IPS-NIHi7 (cell line): Measurements from ENCODE around the gene SOHLH1.
A peak's percentile ranks its signal among the peaks of the same experiment; 100 is the strongest.
"Not testable (repeated sequence)": the region's sequence is repeated elsewhere in the genome, so short reads cannot be mapped to it uniquely, and the experiment has no call there.

Experiments
- DNase-seq: peaks from one replicate; pipeline ENCODE4 v3.0.0; 2012; ENCODE audit warnings: mixed read lengths; ENCODE audit errors: extremely low spot score

SOHLH1 gene

DNA sequence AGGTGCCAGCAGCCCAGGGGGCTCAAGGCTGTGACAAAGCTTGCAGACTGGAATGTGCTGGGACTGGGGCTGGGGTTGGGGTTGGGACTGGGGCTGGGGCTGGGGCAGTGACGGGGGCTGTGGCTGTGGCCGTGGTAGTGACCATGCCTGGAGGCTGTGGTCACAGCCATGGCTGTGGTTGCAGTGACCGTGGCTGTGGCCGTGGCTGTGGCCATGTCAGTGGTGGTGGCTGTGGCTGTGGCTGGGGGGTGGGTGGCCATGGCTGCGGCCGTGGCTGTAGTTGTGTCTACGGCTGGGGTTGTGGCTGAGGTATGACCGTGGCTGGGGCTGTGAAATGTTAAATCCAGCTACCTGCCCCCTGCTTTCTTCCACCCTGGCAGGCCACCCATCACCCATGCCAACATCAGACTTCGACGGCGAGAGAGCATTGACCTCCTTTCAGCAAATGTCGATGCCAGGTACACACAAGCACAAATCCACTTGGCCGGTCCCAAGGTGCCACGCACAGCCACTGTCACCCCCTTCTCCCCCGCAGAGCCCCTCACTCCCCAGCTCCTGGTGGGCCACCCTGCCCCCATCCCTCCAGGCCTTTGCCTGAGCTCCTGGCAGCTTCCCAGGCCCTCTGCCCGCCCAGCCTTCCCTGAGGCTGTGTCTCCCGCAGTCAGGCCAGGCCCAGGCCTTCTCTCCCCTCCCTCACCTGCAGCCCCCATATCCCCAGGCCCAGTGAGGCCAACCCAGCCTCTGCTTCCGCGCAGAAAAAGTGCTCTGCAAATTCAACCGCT lies 20.9 kb downstream of the SOHLH1 start:
- no peak for DNase-seq

DNA sequence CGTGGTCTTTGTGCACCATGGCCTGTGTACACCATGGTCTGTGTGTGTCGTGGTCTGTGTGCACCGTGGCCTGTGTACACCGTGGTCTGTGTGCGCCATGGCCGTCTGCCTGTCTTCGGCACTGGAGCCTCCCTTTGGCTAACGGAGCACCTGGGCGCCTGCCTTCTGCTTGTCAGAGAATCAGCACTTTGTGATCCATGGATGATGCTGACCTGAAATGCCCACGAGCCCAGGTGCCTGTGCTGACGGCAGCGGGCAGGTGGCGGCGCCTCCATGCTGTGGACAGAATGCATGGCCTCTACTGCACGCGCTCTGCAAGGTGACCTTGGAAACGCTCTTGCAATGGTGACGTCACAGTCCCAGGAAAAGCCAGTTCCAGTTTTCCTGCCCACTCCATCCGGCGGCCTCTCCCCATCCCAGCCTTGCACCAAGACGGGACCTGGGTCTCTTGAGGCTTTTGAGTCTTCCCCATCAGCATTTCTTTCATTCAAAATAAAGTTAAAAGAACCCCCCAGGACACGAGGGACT lies 21.6 kb downstream of the SOHLH1 start:
- no peak for DNase-seq

- no peak for DNase-seq
Observed at GRCh38 chr9:135676891-135677290, 22.4 kb downstream of the SOHLH1 start.

DNA sequence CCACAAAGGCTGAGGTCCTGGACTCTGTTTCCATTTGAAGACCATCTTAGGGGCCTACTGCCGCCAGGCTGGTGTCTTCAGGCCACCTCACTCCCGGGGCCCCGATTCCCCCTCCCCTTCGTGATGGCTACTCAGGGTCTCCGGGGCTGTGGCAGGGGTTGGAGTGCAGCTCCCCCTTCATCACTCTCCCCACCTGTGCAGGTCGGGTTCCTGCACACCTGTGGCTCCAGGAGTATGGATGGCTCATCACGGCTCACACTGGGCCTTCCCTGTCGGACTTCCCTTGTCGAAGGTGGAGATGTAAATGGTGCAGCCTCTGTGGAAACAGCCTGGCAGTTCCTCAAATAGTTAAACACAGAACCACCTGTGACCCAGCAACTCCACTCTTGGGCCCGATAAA lies 24.3 kb downstream of the SOHLH1 start:
- no peak for DNase-seq

DNA sequence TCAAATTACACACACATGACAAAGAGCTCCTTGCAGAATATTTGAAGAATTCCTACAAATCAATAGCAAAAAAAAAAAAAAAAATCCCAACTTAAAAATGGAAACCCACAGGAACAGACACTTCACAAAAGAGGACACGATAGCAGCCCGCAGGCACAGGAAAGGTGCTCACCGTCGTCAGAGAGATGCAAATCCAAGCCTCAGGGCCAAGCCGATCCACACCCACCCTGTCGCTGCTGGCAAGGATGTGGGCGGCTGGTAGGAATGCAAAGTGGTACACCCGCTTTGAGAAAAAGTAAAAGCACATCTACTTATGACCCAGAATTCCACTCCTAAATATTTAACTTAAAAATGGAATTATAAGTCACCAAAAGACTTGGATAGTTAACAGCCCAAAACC lies 25.3 kb downstream of the SOHLH1 start:
- DNase-seq: no peak

GRCh38 chr9:135672786-135673185 lies 26.5 kb downstream of the SOHLH1 start:
- not testable (repeated sequence) for DNase-seq

GRCh38 chr9:135671591-135672041 lies 27.7 kb downstream of the SOHLH1 start:
- DNase-seq: peak; percentile 90

DNA sequence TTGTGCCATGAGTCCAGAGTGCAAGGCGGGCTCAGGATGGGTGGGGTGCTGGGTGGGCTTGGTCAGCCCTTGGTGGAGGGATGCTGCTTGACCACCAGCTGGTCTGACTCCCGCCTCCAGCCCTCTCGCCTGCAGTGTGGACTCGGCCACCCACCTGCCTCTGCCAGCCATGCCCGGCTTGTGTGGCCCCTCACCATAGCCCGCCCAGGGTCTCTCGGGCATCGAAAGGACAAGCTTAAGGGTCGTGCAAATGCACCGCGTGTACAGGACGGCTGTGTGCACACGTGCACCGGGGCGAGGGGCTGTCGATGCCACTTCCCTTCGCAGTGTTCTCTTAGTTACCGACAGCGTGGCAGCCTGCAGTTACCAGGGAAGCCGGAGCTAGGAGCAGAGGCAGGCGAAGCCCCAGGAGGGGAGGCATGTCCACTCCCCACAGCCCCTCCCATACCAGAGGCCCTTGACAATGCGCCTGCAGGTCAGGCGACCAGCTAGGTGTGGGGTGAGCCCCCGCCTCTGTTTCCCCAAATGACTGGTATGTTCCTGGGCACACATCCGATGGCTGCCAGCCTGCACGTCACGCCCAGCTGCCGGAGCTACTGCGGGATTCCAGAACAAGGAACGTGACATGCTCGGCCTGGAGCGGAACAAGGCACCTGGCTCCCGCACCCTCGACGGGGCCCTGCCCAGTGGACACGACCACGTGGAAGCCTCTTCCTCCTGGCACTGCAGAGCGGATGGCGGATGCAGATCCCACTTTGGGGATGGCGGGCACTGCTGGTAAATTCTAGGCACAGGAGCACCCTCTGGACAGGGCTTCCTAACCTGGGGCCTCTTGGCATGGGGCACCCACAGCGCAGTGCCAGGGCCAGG lies 28.3 kb downstream of the SOHLH1 start:
- no peak for DNase-seq

GRCh38 chr9:135669616-135670285 lies 29.5 kb downstream of the SOHLH1 start:
- no peak for DNase-seq

DNA sequence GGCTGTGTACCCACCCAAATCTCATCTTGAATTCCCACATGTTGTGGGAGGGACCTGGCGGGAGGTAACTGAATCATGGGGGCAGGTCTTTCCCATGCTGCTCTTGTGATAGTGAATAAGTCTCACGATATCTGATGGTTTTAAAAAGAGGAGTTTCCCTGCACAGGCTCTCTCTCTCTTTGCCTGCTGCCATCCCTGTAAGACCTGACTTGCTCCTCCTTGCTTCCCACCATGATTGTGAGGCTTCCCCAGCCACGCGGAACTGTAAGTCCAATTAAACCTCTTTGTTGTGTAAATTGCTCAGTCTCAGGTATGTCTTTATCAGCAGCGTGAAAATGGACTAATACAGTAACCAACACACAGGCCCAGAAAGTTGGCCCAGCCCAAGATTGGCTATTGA lies 30.3 kb downstream of the SOHLH1 start:
- not testable (repeated sequence) for DNase-seq

- no peak for DNase-seq
Observed at GRCh38 chr9:135667463-135668001, 31.7 kb downstream of the SOHLH1 start.

DNA sequence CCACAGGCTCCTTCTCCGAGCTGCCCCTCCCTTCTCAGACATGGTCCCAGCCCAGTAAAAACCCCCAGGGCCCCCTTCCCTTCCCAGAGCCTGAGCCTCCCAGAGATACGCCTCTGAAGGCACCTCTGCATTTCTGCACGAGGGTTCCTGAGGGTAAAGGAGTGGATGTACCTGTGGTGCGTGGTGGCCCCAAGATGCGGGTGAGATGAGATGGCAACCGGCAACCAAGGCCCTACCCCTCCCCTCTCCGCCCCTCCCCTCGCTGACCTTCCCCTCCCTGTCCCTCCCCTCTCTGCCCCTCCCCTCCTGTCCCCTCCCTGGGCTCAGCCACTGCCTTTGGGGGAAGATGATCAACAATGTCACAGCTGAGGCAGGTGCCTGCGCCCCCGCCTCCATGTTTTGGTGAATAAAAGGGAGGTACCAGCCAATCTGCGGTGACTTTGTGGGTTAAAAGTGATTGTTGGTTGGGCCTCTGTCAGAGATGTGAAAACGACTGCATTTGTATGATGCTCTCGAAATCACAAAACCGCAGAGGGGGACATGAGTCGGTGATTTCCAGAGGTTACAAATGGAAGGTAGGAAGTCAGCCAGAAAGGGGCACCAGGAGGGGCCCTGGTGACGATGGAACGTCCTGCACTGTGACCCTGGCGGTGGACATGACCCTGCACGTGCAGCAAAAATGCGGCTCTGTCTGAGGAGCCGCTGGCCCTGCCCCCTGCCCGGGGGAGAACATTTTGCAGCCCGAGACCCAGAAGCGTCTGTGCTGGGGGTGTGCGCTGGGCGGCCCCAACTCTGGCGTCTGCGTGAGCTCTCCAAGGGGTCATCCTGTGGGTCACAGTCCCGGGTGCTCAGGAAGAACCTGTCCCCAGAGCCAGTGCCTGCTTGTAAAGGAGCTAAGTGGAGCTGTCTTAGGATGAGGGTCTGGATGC lies 32.5 kb downstream of the SOHLH1 start:
- no peak for DNase-seq

DNA sequence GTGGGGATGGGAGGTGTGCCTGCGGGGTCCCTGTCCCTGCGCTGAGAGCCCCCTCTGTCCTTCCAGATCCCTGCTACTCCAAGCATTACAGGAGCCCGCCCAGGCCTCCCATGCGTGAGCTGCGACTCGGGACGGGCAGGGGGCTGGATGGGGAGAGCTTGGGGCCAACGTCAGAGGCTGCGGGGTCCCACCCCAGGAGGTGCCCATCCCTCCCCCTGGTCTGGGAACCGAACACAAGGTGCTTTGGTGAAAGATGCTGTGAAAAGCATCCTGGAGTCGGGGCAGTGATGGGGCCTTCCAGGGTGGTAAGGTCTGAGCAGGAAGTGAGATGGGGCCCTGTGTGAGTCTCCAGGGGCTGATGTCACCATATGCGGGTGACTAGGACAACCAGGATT lies 33.5 kb downstream of the SOHLH1 start:
- DNase-seq: no peak

DNA sequence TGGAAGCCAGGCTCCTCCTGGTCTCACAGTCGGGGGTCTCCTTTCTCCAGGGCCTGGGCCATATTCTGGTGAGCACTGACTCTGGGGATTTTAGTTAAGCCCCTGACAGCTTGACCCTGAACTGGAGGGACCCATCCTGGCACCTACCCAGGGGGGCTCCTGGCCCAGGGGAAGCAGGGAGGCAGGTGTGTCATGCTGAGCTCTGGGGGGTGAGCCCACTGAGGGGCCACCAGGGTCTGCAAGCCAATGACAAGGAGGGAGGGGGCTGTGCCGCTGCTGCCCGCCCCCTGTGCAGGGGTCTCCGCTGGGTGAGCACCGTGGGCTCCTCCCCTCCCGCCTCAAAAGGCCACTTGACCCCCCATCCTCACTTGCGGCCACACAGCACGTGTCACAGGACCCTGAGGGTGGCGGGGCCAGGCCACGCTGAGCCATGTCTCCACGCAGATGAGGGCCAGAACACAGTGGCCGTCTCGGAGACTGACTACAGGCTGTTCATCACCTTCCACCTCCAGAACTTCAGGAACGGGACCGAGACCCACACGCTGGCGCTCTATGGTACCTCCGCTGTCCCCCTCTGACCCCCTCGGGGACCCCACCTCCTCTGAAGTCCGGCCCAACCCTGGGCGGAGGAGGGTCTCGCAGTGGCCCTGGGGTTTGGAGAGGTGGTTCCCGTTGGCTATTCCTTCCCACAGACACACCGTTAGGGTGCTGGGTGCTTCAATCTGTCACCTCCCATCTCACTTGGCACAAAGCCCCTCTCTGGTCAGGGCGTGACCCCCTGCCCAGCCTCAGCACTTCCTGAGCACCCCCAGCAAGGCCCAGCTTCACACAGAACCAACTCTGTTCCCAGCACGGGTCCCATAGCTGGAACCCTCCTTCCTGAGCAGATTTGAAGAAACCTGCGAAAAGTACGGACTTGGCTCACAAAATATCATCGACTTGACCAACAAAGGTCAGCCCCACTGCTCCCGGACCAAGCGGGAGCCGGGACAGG lies 34.2 kb downstream of the SOHLH1 start:
- no peak for DNase-seq

GRCh38 chr9:135664266-135664665 lies 35.0 kb downstream of the SOHLH1 start:
- DNase-seq: no peak

GRCh38 chr9:135663857-135664256 lies 35.4 kb downstream of the SOHLH1 start:
- no peak for DNase-seq

DNA sequence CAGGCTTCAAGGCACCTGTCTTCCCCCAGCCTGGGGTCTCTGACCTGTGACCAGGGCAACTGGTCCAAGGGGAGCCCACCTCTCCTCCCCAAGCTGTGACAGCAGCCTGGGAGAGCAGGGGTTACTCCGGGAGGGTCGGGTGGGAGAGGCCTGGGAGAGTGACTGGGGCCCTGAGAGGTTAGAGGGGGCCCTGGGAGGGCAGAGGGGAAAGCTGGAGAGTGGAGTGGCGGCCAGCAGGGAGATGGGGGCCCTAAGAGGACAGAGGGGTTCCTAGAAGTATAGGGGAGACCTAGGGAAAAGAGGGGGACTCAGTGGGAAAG lies 35.9 kb downstream of the SOHLH1 start:
- DNase-seq: no peak

DNA sequence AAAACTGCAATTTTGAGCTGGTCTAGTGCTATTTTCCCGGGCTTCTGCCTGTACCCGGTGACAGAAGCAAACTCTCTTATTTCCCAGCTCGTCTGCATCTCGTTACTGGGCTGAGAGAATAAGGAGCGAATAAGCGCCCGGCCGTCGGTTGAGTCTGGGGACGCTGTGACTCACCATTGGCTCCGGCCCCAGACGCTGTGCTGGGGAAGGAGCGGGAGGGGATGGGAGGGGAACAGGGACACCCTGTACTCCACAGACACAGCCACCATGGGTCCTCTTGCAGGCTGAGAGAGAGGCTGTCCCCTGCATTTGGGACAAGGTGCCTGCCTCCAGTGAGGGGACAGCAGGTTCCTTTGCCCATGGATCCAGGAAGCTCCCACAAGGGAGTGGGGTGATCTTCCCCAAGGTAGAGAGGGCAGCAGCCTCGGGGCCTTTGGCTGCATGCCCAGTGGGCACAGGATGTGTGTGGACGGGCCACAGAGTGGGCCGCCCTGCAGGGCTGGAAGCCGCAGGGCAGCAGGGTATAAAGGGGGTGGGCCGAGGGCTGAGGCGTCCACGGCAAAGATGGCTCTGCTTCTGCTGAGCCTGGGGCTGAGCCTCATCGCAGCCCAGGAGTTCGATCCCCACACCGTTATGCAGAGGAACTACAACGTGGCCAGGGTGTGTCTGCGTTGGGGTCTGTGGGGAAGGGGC lies 36.4 kb downstream of the SOHLH1 start, which contains the start of gene LCN9:
Gene LCN9, plus strand, starts transcription at position 552 of the 693 bp plus-strand sequence. Its CDS starts 13 bp downstream, at position 565.
- peak; percentile 54 for DNase-seq
